ENCODE measurements around the gene IFNG-AS1. TPM values are rescaled to one million over a fixed set of nuclear protein-coding genes. Genes with fewer than 3 reads are reported as not detected.

Gene IFNG-AS1
- total RNA-seq, 1 donor: under 0.01 TPM

- TF ChIP-seq, protein P1, sequence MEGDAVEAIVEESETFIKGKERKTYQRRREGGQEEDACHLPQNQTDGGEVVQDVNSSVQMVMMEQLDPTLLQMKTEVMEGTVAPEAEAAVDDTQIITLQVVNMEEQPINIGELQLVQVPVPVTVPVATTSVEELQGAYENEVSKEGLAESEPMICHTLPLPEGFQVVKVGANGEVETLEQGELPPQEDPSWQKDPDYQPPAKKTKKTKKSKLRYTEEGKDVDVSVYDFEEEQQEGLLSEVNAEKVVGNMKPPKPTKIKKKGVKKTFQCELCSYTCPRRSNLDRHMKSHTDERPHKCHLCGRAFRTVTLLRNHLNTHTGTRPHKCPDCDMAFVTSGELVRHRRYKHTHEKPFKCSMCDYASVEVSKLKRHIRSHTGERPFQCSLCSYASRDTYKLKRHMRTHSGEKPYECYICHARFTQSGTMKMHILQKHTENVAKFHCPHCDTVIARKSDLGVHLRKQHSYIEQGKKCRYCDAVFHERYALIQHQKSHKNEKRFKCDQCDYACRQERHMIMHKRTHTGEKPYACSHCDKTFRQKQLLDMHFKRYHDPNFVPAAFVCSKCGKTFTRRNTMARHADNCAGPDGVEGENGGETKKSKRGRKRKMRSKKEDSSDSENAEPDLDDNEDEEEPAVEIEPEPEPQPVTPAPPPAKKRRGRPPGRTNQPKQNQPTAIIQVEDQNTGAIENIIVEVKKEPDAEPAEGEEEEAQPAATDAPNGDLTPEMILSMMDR (IDR thresholded peaks at IDR 0.05; ENCODE audit: extremely low read depth, low read depth, low read length): peak; percentile 75
These were observed 45.9 kb upstream of the IFNG-AS1 start for GRCh38 chr12:67943141-67943892.

GRCh38 chr12:67944093-67944492 lies 45.2 kb upstream of the IFNG-AS1 start:
- Histone ChIP-seq H3K36me3 (ENCODE audit: insufficient read depth, low read length) (no peaks in the 10 kb centered on the region), H3K4me1 (ENCODE audit: insufficient read depth, low read length) (peaks cover 6% of the 10 kb centered on the region), H3K4me2 (ENCODE audit: insufficient read depth, low read length) (no peak overlapping the region), H3K4me3 (ENCODE audit: insufficient read depth, low read length) (no peak overlapping the region), H3K9me3 (ENCODE audit: low read depth, low read length) (no peaks in the 10 kb centered on the region), H3K79me2 (ENCODE audit: insufficient read depth, low read length) (no peaks in the 10 kb centered on the region), H3K27me3 (ENCODE audit: insufficient read depth, low read length) (no peaks in the 10 kb centered on the region), H3K27ac (ENCODE audit: low read depth, low read length) (no peak overlapping the region), H2AFZ (ENCODE audit: low read length) (no peak overlapping the region), H4K20me1 (ENCODE audit: insufficient read depth, low read length) (no peaks in the 10 kb centered on the region)
- TF ChIP-seq, protein P1 (IDR thresholded peaks at IDR 0.05; ENCODE audit: extremely low read depth, low read depth, low read length): no peak
- no peak for DNase-seq (ENCODE audit: insufficient read length, low spot score, missing footprints)

More at GRCh38 chr12:67943141-67943892, 45.9 kb upstream of the IFNG-AS1 start:
- no peaks in the 10 kb centered on the region for H4K20me1 ChIP-seq (ENCODE audit: insufficient read depth, low read length)
- H3K79me2 ChIP-seq (ENCODE audit: insufficient read depth, low read length): no peaks in the 10 kb centered on the region
- no peaks in the 10 kb centered on the region for H3K9me3 ChIP-seq (ENCODE audit: low read depth, low read length)
- DNase-seq (ENCODE audit: insufficient read length, low spot score, missing footprints): no peak
- no peak overlapping the region for H3K4me2 ChIP-seq (ENCODE audit: insufficient read depth, low read length)
- H3K27me3 ChIP-seq (ENCODE audit: insufficient read depth, low read length): no peaks in the 10 kb centered on the region
- peak overlapping the region; percentile 38 for H2AFZ ChIP-seq (ENCODE audit: low read length)
- H3K27ac ChIP-seq (ENCODE audit: low read depth, low read length): no peak overlapping the region
- peaks cover 6% of the 10 kb centered on the region for H3K4me1 ChIP-seq (ENCODE audit: insufficient read depth, low read length)
- H3K4me3 ChIP-seq (ENCODE audit: insufficient read depth, low read length): no peak overlapping the region
- H3K36me3 ChIP-seq (ENCODE audit: insufficient read depth, low read length): no peaks in the 10 kb centered on the region

GRCh38 chr12:67952787-67953186 lies 36.5 kb upstream of the IFNG-AS1 start:
- H3K4me2 ChIP-seq (ENCODE audit: insufficient read depth, low read length): no peak overlapping the region
- peaks cover 3% of the 10 kb centered on the region for H3K27me3 ChIP-seq (ENCODE audit: insufficient read depth, low read length)
- H3K4me1 ChIP-seq (ENCODE audit: insufficient read depth, low read length): no peaks in the 10 kb centered on the region
- no peak overlapping the region for H3K4me3 ChIP-seq (ENCODE audit: insufficient read depth, low read length)
- no peaks in the 10 kb centered on the region for H4K20me1 ChIP-seq (ENCODE audit: insufficient read depth, low read length)
- no peaks in the 10 kb centered on the region for H3K79me2 ChIP-seq (ENCODE audit: insufficient read depth, low read length)
- TF ChIP-seq, protein P1 (IDR thresholded peaks at IDR 0.05; ENCODE audit: extremely low read depth, low read depth, low read length): no peak
- no peaks in the 10 kb centered on the region for H3K36me3 ChIP-seq (ENCODE audit: insufficient read depth, low read length)
- H2AFZ ChIP-seq (ENCODE audit: low read length): no peak overlapping the region
- H3K9me3 ChIP-seq (ENCODE audit: low read depth, low read length): no peaks in the 10 kb centered on the region
- H3K27ac ChIP-seq (ENCODE audit: low read depth, low read length): no peak overlapping the region
- no peak for DNase-seq (ENCODE audit: insufficient read length, low spot score, missing footprints)

GRCh38 chr12:67957383-67957782 lies 31.9 kb upstream of the IFNG-AS1 start:
- Histone ChIP-seq H3K27me3 (ENCODE audit: insufficient read depth, low read length) (peaks cover 4% of the 10 kb centered on the region), H2AFZ (ENCODE audit: low read length) (no peak overlapping the region), H3K79me2 (ENCODE audit: insufficient read depth, low read length) (no peaks in the 10 kb centered on the region), H3K4me3 (ENCODE audit: insufficient read depth, low read length) (no peak overlapping the region), H4K20me1 (ENCODE audit: insufficient read depth, low read length) (no peaks in the 10 kb centered on the region), H3K9me3 (ENCODE audit: low read depth, low read length) (no peaks in the 10 kb centered on the region), H3K27ac (ENCODE audit: low read depth, low read length) (no peak overlapping the region), H3K4me1 (ENCODE audit: insufficient read depth, low read length) (no peaks in the 10 kb centered on the region), H3K36me3 (ENCODE audit: insufficient read depth, low read length) (no peaks in the 10 kb centered on the region), H3K4me2 (ENCODE audit: insufficient read depth, low read length) (no peak overlapping the region)
- TF ChIP-seq, protein P1 (IDR thresholded peaks at IDR 0.05; ENCODE audit: extremely low read depth, low read depth, low read length): no peak
- no peak for DNase-seq (ENCODE audit: insufficient read length, low spot score, missing footprints)
